HG03097 (cell line): ENCODE results near the gene TEK.
"Not testable (repeated sequence)": the region's sequence is repeated elsewhere in the genome, so short reads cannot be mapped to it uniquely, and the experiment has no call there.

ENCODE experiments used
- ATAC-seq: cut with Tn5 transposase; IDR thresholded peaks from one replicate; pipeline ENCODE4 v1.9.1; 2021; ENCODE audit not compliant: unreplicated experiment, low FRiP score

The TEK gene

GRCh38 chr9:27108981-27109541 is at the start of gene TEK:
TEK (plus strand) TSS chr9:27109225; CDS start chr9:27109591, 366 bp downstream.
- no peak for ATAC-seq

DNA sequence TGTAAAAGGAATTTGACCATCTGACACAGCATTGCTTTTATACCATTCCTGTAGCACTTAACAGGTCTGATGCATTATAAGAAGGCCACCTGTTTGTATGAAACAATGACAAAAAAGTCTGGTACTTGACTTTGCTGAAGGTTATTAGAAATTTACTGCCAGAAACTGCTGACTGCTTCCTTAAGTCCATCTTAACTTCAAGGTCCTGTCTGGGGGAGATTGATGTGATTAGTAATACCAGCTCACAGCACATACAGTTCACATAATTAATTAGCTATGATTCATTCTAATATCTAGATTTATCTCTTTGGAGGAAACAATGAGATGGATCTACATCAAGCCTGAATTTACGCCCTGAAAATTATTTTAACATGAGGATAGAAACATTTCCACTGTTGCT is 49.6 kb upstream of the TEK start:
- ATAC-seq: no peak

DNA sequence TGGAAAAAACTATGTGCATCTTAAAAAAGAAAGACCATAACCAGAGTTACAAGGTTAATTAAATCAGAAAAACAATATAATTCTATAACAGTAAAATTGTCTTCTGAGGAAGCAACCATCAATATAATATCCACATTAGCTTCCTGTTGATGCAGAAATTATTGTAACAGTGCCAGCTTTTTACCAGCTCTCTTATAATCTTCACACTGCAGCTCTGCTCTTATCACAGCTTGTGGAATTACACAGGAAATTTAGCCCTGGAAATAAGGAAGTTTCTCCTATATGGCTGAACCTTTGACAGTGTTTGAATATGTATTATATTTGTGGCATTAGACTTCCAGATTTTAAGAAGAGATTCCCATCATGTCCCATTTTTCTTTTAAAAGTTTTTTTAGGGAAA is 49.1 kb upstream of the TEK start:
- ATAC-seq: no peak

GRCh38 chr9:27065288-27065687 is 43.7 kb upstream of the TEK start:
- ATAC-seq: no peak

DNA sequence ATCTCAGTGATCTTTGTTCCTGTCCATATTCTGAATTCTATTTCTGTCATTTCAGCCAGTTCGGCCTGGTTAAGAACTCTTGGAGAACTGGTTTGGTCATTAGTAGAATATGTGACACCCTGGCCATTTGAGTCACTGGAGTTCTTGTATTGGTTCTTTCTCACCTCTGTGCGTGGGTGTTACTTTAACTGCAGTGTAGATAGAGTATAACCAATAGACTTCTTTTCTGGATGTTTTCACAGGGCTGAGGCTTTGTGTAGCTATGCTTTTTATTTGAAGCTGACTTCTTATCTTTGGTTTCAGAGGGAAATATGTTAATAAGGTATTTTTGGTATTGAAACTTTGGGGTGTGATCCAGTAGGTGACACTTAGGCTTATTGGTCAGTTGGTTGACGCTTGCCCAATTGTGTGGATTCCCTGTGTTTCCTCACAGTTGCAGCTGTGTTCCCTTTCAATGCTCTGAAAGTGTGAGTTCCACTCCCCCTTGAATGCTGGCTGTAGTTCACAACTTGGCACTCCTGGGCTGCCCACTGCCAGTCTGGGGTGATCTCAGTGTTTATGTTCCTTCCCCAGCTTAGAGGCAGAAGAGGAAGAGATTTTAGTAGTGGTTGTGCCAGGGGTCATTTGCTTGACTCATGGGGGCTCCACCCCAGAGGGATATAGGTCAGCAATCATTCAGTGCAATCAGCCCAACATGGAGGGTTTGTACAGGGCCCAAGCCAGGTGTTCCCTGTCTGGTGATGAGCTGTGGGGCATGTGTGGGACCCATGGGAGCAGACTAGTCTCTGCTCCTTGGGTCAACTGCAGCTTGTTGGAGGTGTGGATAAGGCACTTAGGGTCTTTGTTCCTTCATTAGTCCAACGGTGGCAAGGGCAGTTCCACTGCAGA is 34.9 kb upstream of the TEK start:
- no peak for ATAC-seq

- ATAC-seq: no peak
Measured at GRCh38 chr9:27078685-27079084, 30.3 kb upstream of the TEK start.

GRCh38 chr9:27085456-27085855 is 23.6 kb upstream of the TEK start:
- ATAC-seq: no peak

- ATAC-seq: no peak
Measured at GRCh38 chr9:27086818-27087680, 22.0 kb upstream of the TEK start.

GRCh38 chr9:27088981-27089380 is 20.0 kb upstream of the TEK start:
- no peak for ATAC-seq

DNA sequence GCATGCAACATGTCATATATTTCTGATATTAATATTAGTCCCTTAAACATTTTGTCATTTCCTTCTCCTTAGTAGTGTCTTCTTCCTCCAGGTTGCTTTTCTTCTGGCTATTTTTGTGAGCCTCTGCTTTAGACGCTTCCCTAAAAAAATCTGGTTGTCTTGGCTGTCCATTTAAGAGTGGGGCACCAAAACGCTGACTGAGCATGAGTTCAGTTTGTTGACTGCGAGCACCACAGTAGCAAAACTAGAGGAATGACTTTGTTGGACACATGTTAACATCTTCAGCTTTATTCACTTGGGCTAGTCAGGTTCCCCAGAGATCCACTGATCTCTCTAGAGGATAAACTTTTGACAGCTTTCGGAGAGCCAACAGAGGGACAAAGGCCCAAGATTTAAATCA is 19.3 kb upstream of the TEK start:
- ATAC-seq: no peak

DNA sequence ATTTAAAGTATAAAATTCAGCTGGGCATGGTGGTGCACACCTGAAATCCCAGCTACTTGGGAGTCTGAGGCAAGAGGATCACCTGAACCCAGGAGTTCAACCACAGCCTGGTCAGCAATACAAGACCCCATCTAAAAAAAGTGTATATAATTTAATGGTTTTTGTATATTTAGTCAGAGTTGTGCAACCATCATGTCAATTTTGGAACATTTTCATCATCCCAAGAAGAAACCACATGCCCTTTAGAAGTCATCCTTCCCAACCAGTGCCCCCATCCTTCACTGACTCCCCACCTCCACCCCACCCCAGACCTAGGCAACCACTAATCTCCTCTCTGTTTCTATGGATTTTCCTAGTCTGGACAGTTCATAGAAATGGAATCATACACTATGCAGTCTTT is 18.8 kb upstream of the TEK start:
- no peak for ATAC-seq

DNA sequence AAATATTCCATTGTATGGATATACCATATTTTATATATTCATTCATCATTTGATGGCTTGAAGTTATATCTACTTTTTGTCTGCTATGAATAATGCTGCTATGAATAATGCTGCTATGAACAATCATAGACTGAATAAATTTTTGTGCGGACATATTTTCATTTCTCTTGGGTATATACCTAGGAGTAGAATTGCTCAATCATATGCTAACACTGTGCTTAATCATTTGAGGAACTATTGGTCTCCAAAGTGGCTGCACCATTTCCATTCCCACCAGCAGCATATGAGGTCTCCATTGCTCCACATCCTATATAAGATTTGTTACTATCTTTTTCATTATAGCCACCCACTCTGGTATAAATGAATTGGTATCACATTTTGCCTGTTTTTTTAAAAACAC is 18.3 kb upstream of the TEK start:
- no peak for ATAC-seq

DNA sequence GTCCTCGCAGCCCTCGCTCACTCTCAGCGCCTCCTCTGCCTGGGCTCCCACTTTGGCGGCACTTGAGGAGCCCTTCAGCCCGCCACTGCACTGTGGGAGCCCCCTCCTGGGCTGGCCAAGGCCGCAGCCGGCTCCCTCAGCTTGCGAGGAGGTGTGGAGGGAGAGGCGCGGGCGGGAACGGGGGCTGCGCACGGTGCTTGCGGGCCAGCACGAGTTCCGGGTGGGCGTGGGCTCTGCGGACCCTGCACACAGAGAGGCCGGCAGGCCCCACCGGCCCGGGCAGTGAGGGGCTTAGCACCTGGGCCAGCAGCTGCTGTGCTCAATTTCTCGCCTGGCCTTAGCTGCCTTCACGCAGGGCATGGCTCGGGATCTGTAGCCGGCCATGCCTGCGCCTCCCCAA is 16.5 kb upstream of the TEK start:
- ATAC-seq: not testable (repeated sequence)

DNA sequence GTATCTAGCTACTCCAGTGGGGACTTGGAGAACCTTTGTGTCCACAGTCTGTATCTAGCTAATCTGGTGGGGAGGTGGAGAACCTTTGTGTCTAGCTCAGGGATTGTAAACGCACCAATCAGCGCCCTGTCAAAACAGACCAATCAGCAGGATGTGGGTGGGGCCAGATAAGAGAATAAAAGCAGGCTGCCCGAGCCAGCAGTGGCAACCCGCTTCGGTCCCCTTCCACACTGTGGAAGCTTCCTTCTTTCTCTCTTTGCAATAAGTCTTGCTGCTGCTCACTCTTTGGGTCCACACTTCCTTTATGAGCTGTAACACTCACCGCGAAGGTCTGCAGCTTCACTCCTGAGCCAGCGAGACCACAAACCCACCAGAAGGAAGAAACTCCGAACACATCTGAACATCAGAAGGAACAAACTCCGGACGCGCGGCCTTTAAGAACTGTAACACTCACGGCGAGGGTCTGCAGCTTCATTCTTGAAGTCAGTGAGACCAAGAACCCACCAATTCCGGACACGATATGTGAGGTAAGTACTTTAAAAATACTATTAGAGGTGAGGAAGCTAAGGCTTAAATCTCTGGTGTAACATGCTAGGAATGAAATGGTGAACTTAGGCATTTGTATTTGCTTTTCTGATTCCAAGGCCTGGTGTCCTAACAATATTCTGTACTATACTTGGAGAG is 15.5 kb upstream of the TEK start:
- not testable (repeated sequence) for ATAC-seq

GRCh38 chr9:27094640-27095298 is 14.3 kb upstream of the TEK start:
- ATAC-seq: no peak

- no peak for ATAC-seq
Measured at GRCh38 chr9:27107241-27107640, 1.8 kb upstream of the TEK start.

DNA sequence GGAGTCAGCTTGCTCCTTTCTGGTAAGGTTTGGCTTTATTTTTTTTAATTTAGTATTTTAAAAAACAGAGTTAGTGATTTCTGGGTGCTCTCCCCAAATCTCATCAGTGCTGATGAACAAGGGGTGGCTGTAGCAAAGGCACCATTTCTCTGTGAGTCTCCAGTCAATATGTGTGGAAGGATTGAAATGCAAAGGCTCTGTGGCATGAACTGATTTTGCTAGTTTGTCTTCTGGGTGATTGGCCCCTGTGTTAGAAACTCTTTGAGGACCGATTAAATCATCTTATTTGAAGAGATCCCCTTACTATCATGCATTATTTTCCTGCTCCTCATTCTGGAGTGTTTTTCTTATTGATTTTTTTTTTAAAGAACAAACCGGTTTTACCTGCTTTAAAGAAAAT is 596 bp downstream of the TEK start:
- ATAC-seq: no peak

DNA sequence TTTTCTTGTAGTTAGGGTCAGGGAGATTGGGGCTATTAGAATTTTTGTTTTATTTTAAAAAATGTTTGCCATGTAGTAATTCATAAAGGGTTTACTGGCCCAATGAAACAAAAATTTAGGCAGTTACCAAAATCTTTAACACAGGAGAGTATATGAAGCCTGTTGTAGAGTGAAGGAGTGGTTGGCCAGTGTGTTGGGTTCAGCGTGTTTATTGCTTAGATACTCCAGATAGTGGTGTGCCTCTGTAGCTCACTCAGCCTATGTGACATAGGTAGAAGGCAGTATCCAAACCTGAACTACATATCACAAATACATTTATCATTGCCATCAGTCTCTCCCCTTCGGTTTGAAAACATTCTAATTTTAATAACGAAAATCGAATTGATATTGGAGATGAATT is 1.2 kb downstream of the TEK start:
- no peak for ATAC-seq

- ATAC-seq: no peak
Measured at GRCh38 chr9:27112235-27112634, 3.2 kb downstream of the TEK start.

DNA sequence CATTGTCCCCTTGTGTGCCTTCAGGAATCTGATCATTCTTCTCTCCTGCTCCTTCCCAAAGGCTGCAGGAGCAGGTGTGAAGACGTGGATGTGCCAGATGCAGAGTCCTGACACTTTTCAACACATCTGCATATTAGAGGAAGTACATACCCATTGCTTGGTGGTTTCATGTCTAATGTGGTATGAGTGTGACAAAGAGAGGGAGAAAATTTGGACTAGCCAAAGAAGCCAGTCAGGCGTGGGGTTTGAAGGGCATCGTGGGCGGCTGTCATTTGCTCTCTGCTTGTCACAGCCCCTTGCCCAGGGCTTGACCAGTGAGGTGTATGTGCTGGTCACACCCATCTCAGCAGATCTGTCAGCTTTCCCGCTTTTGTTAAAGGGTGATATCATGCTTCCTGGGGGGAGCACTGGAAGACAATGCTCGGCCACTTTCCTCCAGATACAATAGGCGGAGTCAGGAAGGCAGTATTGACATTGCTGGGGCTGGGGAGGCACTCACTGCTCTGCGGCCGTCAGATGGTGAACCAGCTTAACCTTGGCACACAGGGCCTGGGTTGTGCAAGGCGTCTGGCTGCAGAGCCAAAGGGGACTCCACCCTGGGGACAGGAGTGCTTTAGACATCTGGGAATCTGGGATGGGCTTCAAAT is 8.6 kb downstream of the TEK start:
- no peak for ATAC-seq
